ENCODE data around the gene PLEKHS1. TPM values are rescaled to one million over a fixed set of nuclear protein-coding genes. Genes with fewer than 3 reads are reported as not detected.

The PLEKHS1 gene
- total RNA-seq, 2 experiments from 2014 or later: 0.08 TPM; not detected in 1

GRCh38 chr10:113706623-113707022, 44.9 kb upstream of the PLEKHS1 start:
- Mint-ChIP-seq H3K27ac (no peak overlapping the region), H3K27me3 (no peaks in the 10 kb centered on the region), H3K9me3 (no peaks in the 10 kb centered on the region), H3K36me3 (ENCODE audit: low read depth) (peaks cover 25% of the 10 kb centered on the region), H3K4me3 (no peak overlapping the region), H3K4me1 (ENCODE audit: low read depth) (peaks cover 44% of the 10 kb centered on the region)
- ATAC-seq (ENCODE audit: poor library complexity) (no peak), DNase-seq (no peak)
- no peaks in the 10 kb centered on the region for H3K27me3 ChIP-seq (ENCODE audit: control insufficient read depth in 1 of 2, insufficient read depth in 2 of 2, low read length in 2 of 2)
- H3K4me1 ChIP-seq (ENCODE audit: insufficient read depth, low read length): peaks cover 20% of the 10 kb centered on the region
- TF ChIP-seq, protein P1, sequence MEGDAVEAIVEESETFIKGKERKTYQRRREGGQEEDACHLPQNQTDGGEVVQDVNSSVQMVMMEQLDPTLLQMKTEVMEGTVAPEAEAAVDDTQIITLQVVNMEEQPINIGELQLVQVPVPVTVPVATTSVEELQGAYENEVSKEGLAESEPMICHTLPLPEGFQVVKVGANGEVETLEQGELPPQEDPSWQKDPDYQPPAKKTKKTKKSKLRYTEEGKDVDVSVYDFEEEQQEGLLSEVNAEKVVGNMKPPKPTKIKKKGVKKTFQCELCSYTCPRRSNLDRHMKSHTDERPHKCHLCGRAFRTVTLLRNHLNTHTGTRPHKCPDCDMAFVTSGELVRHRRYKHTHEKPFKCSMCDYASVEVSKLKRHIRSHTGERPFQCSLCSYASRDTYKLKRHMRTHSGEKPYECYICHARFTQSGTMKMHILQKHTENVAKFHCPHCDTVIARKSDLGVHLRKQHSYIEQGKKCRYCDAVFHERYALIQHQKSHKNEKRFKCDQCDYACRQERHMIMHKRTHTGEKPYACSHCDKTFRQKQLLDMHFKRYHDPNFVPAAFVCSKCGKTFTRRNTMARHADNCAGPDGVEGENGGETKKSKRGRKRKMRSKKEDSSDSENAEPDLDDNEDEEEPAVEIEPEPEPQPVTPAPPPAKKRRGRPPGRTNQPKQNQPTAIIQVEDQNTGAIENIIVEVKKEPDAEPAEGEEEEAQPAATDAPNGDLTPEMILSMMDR (IDR thresholded peaks at IDR 0.05): no peak
- no peaks in the 10 kb centered on the region for H3K9me3 ChIP-seq (ENCODE audit: control insufficient read depth in 1 of 2, insufficient read depth in 1 of 2, low read length in 2 of 2)
- no peak overlapping the region for H3K4me3 ChIP-seq (ENCODE audit: low read length)
- ChIA-PET POLR2A (interaction anchor here (1.3 kb wide), 1 partner anchor 389 kb away, joined by 3 read pairs; no protein-coding TSS in a partner anchor), CTCF (no interaction called here)
- intact Hi-C loops (cut with DNase I, micrococcal nuclease): no loop called here
- no peak overlapping the region for H3K27ac ChIP-seq (ENCODE audit: low read depth in 1 of 2, low read length in 2 of 2)
- H3K36me3 ChIP-seq (ENCODE audit: insufficient read depth, low read length): peaks cover 14% of the 10 kb centered on the region

- Mint-ChIP-seq H3K27ac (no peak overlapping the region), H3K4me1 (ENCODE audit: low read depth) (peaks cover 44% of the 10 kb centered on the region), H3K36me3 (ENCODE audit: low read depth) (peaks cover 26% of the 10 kb centered on the region), H3K4me3 (no peak overlapping the region), H3K9me3 (no peaks in the 10 kb centered on the region), H3K27me3 (no peaks in the 10 kb centered on the region)
- H3K36me3 ChIP-seq (ENCODE audit: insufficient read depth, low read length): peaks cover 24% of the 10 kb centered on the region
- DNase-seq: no peak
- CTCF ChIA-PET: no interaction called here
- no peaks in the 10 kb centered on the region for H3K9me3 ChIP-seq (ENCODE audit: control insufficient read depth in 1 of 2, insufficient read depth in 1 of 2, low read length in 2 of 2)
- H3K27ac ChIP-seq (ENCODE audit: low read depth in 1 of 2, low read length in 2 of 2): no peak overlapping the region
- no peaks in the 10 kb centered on the region for H3K27me3 ChIP-seq (ENCODE audit: control insufficient read depth in 1 of 2, insufficient read depth in 2 of 2, low read length in 2 of 2)
- POLR2A ChIA-PET: no interaction called here
- H3K4me3 ChIP-seq (ENCODE audit: low read length): no peak overlapping the region
- intact Hi-C loops (cut with DNase I, micrococcal nuclease): no loop called here
- no peak for ATAC-seq (ENCODE audit: poor library complexity)
- peaks cover 20% of the 10 kb centered on the region for H3K4me1 ChIP-seq (ENCODE audit: insufficient read depth, low read length)
- TF ChIP-seq, protein P1 (IDR thresholded peaks at IDR 0.05): no peak
Measured at GRCh38 chr10:113708640-113709039, 42.8 kb upstream of the PLEKHS1 start.

DNA sequence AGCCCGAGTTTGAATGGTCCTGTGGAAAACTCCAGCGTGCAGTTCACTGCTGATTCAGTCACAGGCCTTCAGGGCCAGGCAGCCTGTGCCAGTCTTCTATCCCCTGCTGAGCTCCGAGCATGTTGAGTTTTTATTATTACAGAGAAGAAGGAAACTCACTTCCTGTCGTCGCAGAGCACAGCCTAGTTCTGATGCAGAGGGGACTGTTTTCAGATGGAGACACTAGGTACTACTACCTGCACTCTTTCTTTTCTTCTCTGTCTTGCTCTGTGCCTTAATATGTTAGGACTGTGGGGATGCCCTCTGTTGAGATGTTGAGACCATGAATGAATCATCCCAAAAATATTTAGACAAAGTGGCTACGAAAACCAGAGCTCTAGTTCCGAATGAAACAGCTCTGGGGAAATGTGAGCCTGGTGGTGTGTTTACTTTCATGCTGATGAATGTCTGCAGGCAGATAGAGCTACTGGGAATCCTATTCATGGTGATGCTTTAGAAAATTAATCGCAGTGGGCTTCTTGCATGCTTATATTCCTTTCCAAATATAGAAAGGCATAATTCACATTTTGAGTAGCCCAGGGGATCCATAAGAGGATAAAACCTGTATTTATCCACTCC, 42.2 kb upstream of the PLEKHS1 start:
- intact Hi-C loops (cut with DNase I, micrococcal nuclease): no loop called here
- CTCF ChIA-PET: interaction anchor here (1.3 kb wide), 1 partner anchor 10 kb away, joined by 4 read pairs; no protein-coding TSS in a partner anchor
- no peak overlapping the region for H3K27ac Mint-ChIP-seq
- TF ChIP-seq, protein P1 (IDR thresholded peaks at IDR 0.05): no peak
- DNase-seq (no peak), ATAC-seq (ENCODE audit: poor library complexity) (no peak)
- no peaks in the 10 kb centered on the region for H3K9me3 Mint-ChIP-seq
- POLR2A ChIA-PET: no interaction called here
- Histone ChIP-seq H3K9me3 (ENCODE audit: control insufficient read depth in 1 of 2, insufficient read depth in 1 of 2, low read length in 2 of 2) (no peaks in the 10 kb centered on the region), H3K4me3 (ENCODE audit: low read length) (no peak overlapping the region), H3K4me1 (ENCODE audit: insufficient read depth, low read length) (peaks cover 20% of the 10 kb centered on the region), H3K27me3 (ENCODE audit: control insufficient read depth in 1 of 2, insufficient read depth in 2 of 2, low read length in 2 of 2) (no peaks in the 10 kb centered on the region), H3K27ac (ENCODE audit: low read depth in 1 of 2, low read length in 2 of 2) (no peak overlapping the region), H3K36me3 (ENCODE audit: insufficient read depth, low read length) (peaks cover 25% of the 10 kb centered on the region)
- H3K36me3 Mint-ChIP-seq (ENCODE audit: low read depth): peaks cover 33% of the 10 kb centered on the region
- H3K27me3 Mint-ChIP-seq: no peaks in the 10 kb centered on the region
- H3K4me1 Mint-ChIP-seq (ENCODE audit: low read depth): peaks cover 44% of the 10 kb centered on the region
- no peak overlapping the region for H3K4me3 Mint-ChIP-seq
